Thymus (tissue), 11 donors: ENCODE measurements around the gene STING1. TPM values are rescaled to one million over a fixed set of nuclear protein-coding genes. Genes with fewer than 3 reads are reported as not detected.
A peak's percentile ranks its signal among the peaks of the same experiment; 100 is the strongest.

Source experiments
- DNase-seq, 9 donors: peaks; one replicate each; pipeline ENCODE4 v3.0.0-alpha.2; 2013; ENCODE audit warnings: low spot score in 9 of 9, low read depth in 6 of 9, missing footprints in 1 of 9
- H3K27ac ChIP-seq, 2 donors: one replicate each; pipeline ENCODE4 v1.5.1; 2013; ENCODE audit warnings: control low read depth in 1 of 2, low read depth in 1 of 2, low read length in 1 of 2, mild to moderate bottlenecking in 1 of 2, moderate library complexity in 1 of 2
- H3K27me3 ChIP-seq, 2 donors: one replicate each; pipeline ENCODE4 v1.5.1; 2013; ENCODE audit warnings: low read length in 1 of 2; ENCODE audit not compliant: control insufficient read depth in 2 of 2, insufficient read depth in 1 of 2
- H3K36me3 ChIP-seq, 2 donors: one replicate each; pipeline ENCODE4 v1.5.1; 2013; ENCODE audit warnings: low read length in 1 of 2, mild to moderate bottlenecking in 1 of 2, moderate library complexity in 1 of 2; ENCODE audit not compliant: control insufficient read depth in 2 of 2, insufficient read depth in 2 of 2
- H3K4me1 ChIP-seq, 2 donors: one replicate each; pipeline ENCODE4 v1.5.1; 2013; ENCODE audit warnings: low read length in 2 of 2; ENCODE audit not compliant: control insufficient read depth in 2 of 2, insufficient read depth in 2 of 2
- H3K4me3 ChIP-seq, 2 donors: one replicate each; pipeline ENCODE4 v1.5.1; 2013; ENCODE audit warnings: low read length in 2 of 2, control low read depth in 1 of 2, mild to moderate bottlenecking in 1 of 2
- H3K9me3 ChIP-seq, 2 donors: one replicate each; pipeline ENCODE4 v1.5.1; 2013; ENCODE audit warnings: low read length in 1 of 2, mild to moderate bottlenecking in 1 of 2; ENCODE audit not compliant: control insufficient read depth in 2 of 2, insufficient read depth in 1 of 2
- WGBS: extraction: QIAGEN DNeasy Blood & Tissue Kit; methylation state at CpG from one replicate; pipeline ENCODE4 v1.1.7; 2013; 5-methylcytosine and 5-hydroxymethylcytosine counted together
- polyA plus RNA-seq: library from polyadenylated mRNA; stranded (reverse); fragments of 200-250 nt; gene quantifications from one replicate; pipeline ENCODE4 v1.2.3, GENCODE V29; 2013
- total RNA-seq: library from RNA; stranded (reverse); fragments of 120-200 nt; gene quantifications from one replicate; pipeline ENCODE4 v1.2.4, GENCODE V29; 2013
- donor health status: healthy.

STING1 gene
- total and polyA plus RNA-seq, 2 donors, result 21.3 to 58.3 TPM

DNA sequence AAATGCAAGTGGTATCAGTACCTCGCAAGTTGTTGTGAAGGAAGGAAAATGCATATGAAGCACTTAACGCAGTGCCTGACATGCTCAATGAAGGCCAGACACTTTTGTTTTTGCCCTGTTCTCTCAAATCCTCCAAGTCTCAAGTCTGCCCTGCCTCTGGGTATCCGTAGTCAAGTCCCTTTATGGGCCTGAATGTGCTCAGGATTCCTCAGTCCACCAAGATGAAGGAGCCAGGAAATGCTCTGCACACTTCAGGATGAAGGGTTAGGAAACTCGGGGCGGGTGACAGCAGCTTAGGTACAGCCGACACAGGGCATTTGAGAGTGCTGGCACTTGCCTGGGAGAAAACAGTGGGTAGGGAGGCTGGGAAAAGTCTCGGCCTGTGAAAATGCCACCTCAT, 21.4 kb downstream of the STING1 start:
- 95% methylated on average over 7 of the region's 7 CpGs for WGBS
- no peaks in the 10 kb centered on the region for H3K36me3 ChIP-seq
- no peak overlapping the region for H3K27ac ChIP-seq
- DNase-seq, result no peak
- H3K9me3 ChIP-seq, result no peaks in the 10 kb centered on the region
- no peaks in the 10 kb centered on the region for H3K27me3 ChIP-seq
- H3K4me3 ChIP-seq, result no peak overlapping the region
- H3K4me1 ChIP-seq, result peaks cover 13 to 35% of the 10 kb centered on the region in 2 donors

DNA sequence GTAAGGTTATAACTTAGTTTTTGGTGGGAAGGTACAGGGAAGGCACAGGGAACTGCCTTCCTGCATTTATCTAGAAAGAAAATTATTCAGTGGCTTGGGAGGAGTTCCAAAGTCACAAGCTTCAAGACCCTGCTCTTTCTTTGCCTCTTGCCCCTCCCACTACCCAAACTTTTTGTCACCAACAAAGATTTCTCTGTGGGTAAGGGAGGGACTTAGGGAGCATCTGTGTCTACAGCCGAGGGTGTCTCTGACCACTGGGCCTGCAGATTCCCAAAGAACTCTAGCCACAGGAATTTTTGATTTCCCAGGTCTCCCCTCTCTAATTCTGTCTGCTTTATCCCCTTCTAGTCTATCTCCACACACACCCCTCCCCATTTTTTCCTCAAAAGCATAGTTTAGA, 22.1 kb downstream of the STING1 start:
- Histone ChIP-seq H3K4me1 (peaks cover 13 to 35% of the 10 kb centered on the region in 2 donors), H3K4me3 (no peak overlapping the region)
- 50% methylated on average over 1 of the region's 1 CpG for WGBS

DNA sequence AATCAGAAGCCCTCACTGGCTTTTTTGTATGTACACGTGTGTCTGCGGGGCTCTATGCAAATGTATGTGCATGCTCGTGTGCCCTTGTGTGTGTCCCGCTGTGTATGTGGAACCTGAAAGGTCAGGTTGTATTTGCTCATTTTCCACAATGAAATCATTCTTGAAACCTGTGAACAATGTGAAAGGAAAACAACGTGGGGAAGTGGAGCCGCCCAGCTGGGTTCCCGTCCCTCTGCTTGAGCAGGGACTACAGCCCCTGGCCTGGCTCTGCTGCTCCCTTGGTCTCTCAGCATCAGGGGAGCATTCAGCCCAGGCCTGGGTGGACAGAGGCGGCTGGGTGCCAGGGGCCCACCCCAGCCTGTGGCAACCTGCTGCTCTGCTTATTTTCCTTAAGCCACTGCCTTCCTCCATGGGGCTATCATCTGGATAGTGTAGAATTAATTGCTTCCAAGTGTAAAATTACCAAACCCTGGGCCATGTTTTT, 23.1 kb downstream of the STING1 start:
- Histone ChIP-seq H3K36me3 (no peaks in the 10 kb centered on the region), H3K27me3 (no peaks in the 10 kb centered on the region), H3K4me1 (peaks cover 13 to 35% of the 10 kb centered on the region in 2 donors), H3K27ac (no peak overlapping the region), H3K9me3 (no peaks in the 10 kb centered on the region), H3K4me3 (no peak overlapping the region)
- DNase-seq, result no peak
- 96% methylated on average over 8 of the region's 8 CpGs for WGBS

More for the DNA sequence above, 22.1 kb downstream of the STING1 start:
- Histone ChIP-seq H3K27me3 (no peaks in the 10 kb centered on the region), H3K9me3 (no peaks in the 10 kb centered on the region), H3K36me3 (no peaks in the 10 kb centered on the region), H3K27ac (no peak overlapping the region)
- no peak for DNase-seq

DNA sequence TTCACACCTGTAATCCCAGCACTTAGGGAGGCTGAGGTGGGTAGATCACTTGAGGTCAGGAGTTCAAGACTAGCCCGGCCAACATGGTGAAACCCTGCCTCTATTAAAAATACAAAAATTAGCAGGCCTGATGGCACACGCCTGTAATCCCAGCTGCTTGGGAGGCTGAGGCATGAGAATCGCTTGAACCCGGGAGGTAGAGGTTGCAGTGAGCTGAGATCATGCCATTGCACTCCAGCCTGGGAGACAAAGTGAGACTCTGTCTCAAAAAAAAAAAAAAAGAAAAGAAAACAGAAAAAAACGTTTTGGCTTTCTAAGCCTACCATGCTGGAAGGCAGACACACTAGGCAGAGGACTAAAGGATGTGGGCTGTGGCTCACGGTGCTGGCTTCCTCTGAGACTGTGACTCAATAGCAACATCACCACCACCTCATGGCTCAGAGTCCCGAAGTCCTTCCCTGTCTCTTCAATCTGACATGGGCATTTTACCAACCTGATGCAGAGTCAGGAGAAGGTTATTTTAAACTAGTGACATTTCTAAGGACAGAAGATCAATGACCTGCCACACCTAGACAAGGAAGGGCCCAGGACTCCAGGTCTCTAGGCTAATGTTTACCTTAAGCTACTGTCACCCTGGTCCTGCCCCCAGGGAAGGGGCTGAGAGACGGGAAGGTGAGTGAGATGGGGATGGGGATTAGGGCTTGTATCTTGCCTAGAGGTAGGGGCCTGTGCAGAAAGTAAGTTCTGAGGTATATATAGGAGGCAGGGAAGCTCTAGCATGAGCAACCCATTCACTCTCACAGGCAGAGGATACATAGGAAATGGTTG, 23.8 kb downstream of the STING1 start:
- 53% methylated on average over 8 of the region's 8 CpGs for WGBS
- peak in 5 of 9 donors; percentile 74 to 92 (median 78) for DNase-seq
- Histone ChIP-seq H3K4me1 (peaks cover 13 to 40% of the 10 kb centered on the region in 2 donors), H3K36me3 (no peaks in the 10 kb centered on the region), H3K27me3 (no peaks in the 10 kb centered on the region), H3K4me3 (no peak overlapping the region), H3K27ac (peak overlapping the region; percentile 66 to 80), H3K9me3 (no peaks in the 10 kb centered on the region)

DNA sequence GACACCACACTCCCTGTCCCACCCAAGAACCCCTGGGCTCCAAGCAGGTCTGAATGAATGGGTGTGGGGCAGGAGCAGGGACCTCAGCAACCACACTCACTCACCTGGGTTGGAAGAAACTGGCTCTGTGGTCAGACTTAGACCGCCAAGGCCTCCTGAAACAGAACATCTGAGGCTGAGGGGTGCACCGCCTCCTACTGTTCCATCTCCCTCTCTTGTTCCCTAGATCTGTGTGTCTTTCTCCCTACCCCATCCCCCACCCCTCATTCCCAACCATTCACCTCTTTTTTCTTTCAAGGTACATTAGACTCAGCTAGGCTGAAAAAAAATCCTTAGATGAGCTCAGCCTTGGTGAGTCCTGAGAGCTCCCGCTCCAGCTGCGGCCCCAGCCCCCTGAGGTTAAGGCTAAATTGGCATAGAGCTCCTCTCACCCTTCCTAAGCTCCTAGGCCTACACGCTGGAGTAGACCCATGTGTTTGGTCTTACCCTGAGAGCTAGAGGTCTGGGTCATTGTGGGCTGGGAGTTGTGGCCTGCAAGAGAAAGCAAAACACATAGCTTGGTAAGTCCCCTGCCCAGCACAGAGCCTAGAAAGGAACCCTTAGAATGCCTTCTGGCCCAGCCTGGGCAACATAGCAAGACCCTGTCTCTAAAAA, 24.8 kb downstream of the STING1 start:
- Histone ChIP-seq H3K36me3 (no peaks in the 10 kb centered on the region), H3K27me3 (no peaks in the 10 kb centered on the region), H3K27ac (peak overlapping the region; percentile 19 to 66), H3K9me3 (no peaks in the 10 kb centered on the region), H3K4me1 (peaks cover 13 to 40% of the 10 kb centered on the region in 2 donors), H3K4me3 (no peak overlapping the region)
- 86% methylated on average over 5 of the region's 5 CpGs for WGBS
- no peak for DNase-seq

DNA sequence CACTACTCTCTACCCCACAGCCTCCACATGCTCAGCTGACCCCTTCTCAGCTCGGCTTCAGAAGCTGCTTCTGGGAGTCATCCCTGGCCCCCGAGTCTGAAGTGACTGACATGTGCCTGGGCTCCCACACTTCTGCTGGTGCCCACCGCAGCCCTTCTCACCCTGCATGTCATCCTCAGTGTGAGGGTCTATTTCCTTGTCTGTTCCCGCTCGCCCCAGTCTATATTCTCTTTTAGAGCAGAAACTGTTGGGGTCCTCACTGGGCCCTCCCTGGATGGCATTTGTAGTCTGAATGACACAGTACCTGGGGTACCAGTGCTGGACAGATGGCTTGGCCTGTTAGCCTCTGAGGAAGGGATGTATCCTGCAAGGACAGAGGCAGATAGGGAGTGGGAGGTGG, 25.3 kb downstream of the STING1 start:
- no peaks in the 10 kb centered on the region for H3K9me3 ChIP-seq
- peaks cover 13 to 40% of the 10 kb centered on the region in 2 donors for H3K4me1 ChIP-seq
- H3K4me3 ChIP-seq, result no peak overlapping the region
- H3K36me3 ChIP-seq, result no peaks in the 10 kb centered on the region
- 89% methylated on average over 5 of the region's 5 CpGs for WGBS
- DNase-seq, result no peak
- H3K27ac ChIP-seq, result no peak overlapping the region
- H3K27me3 ChIP-seq, result no peaks in the 10 kb centered on the region

DNA sequence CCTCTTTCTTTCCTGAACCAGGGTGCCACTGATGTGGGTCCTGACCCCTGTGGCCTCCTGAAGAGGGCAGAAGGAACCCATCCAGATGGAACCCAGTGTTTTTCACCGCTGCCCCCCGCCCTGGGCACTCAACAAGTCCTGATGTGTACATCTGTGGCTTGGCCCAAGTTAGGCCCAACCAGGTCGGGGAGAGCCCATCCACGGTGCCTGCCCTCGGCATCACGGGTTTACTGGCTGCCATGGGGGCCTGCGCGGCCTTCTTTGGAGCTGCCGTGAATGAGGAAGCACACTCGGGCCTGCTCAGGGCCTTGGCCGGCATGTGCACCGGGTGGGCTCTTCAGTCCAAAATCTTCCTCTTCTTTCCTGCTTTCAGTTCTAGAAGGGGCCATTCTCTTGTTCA, 25.8 kb downstream of the STING1 start:
- DNase-seq, result no peak
- H3K9me3 ChIP-seq, result no peaks in the 10 kb centered on the region
- H3K36me3 ChIP-seq, result no peaks in the 10 kb centered on the region
- peaks cover 13 to 40% of the 10 kb centered on the region in 2 donors for H3K4me1 ChIP-seq
- H3K27ac ChIP-seq, result no peak overlapping the region
- no peak overlapping the region for H3K4me3 ChIP-seq
- WGBS, result 98% methylated on average over 12 of the region's 12 CpGs
- H3K27me3 ChIP-seq, result no peaks in the 10 kb centered on the region

DNA sequence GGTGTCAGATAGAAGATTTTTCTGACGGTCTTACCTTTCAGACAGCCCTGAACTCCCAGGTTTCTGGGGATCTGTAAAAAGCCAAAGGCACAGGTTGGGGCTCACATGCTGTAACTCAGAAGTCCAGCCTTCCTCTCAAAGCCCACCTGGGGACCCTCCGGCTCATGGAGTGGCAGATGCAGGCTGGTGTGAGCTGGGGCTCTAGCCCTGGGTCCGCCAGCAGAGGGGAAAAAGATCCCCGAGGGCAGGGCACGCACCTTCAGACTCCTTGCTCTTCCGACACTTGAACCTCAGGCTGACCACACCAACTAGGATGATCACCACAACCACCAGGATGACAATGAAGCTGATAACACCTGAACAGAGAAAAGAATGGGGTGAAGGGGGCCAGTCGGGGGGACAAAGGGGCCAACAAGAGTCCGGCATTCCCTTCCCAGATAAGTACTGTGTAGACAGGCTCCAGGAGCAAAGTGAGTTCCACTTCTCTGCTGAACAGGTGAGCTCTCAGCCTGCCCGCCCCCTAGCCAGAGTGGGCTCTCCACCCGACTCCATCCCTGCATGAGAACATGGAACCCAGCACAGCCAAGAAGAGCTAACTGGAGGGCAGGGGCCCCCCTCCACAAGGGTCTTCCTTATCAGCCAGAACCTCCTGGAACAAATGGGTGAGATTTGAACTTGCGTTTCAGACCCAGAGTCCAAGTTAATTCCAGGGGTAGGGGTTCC, 27.8 kb downstream of the STING1 start:
- peaks cover 13 to 34% of the 10 kb centered on the region in 2 donors for H3K4me1 ChIP-seq
- 93% methylated on average over 11 of the region's 11 CpGs for WGBS
- H3K36me3 ChIP-seq, result peaks cover 0 to 3% of the 10 kb centered on the region in 2 donors
- no peak overlapping the region for H3K27ac ChIP-seq
- no peak for DNase-seq
- H3K4me3 ChIP-seq, result no peak overlapping the region
- H3K27me3 ChIP-seq, result no peaks in the 10 kb centered on the region
- no peaks in the 10 kb centered on the region for H3K9me3 ChIP-seq
